Measurements from ENCODE around the gene PDXDC1.

DNA sequence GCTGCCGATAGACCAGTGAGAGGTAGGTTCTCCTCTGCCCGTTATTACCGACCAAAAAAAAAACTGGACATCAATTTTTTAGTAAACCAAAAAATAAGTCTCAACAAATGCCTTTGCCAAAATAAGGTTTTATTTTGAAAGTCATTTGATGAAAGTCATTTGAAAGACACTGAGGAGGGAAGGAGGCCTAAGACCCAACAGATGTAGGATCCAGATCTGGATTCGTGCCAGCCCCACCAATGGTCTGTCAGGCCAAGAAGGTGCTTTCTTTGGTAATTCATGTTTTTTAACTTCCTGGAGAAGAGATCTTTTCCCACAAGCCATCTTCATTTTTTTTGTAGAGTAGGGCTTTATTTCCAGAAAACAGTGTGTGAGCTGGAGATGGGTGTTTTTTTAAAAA is 62.9 kb downstream of the PDXDC1 start:
- no peak for TF ChIP-seq MYNN (IDR thresholded peaks at IDR 0.05)
- TF ChIP-seq MYNN (CRISPR knock-in tag; IDR thresholded peaks at IDR 0.05): no peak
- TF ChIP-seq, protein P1, sequence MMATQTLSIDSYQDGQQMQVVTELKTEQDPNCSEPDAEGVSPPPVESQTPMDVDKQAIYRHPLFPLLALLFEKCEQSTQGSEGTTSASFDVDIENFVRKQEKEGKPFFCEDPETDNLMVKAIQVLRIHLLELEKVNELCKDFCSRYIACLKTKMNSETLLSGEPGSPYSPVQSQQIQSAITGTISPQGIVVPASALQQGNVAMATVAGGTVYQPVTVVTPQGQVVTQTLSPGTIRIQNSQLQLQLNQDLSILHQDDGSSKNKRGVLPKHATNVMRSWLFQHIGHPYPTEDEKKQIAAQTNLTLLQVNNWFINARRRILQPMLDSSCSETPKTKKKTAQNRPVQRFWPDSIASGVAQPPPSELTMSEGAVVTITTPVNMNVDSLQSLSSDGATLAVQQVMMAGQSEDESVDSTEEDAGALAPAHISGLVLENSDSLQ (IDR thresholded peaks at IDR 0.05): no peak
- no peak for TF ChIP-seq NFRKB (IDR thresholded peaks at IDR 0.05; ENCODE audit: low read depth)
- no peak for TF ChIP-seq SNAPC5 (CRISPR knock-in tag; IDR thresholded peaks at IDR 0.05)
- no peak for TF ChIP-seq TAF7 (tag; IDR thresholded peaks at IDR 0.05)

All from K562 (cell line).